Activated CD8-positive, alpha-beta memory T cell treated with anti-CD3 and anti-CD28 coated beads for 36 hours (primary cell): Measurements from ENCODE around the gene CYP26A1. TPM values are rescaled to one million over a fixed set of nuclear protein-coding genes. Genes with fewer than 3 reads are reported as not detected.

ENCODE experiments used
- CTCF ChIA-PET: fragments of 350-600 bp; sonication (Branson Sonifier 250); formaldehyde crosslinking; loops from one replicate; lab custom pipeline; 2021; ENCODE audit warnings: antibody characterized with exemption; lab: Charles Lee
- POLR2A ChIA-PET: fragments of 350-600 bp; sonication (Branson Sonifier 250); formaldehyde crosslinking; loops from one replicate; lab custom pipeline; 2021; ENCODE audit warnings: antibody characterized with exemption; lab: Charles Lee
- total RNA-seq, 2 experiments: library from RNA; stranded (reverse); gene quantifications; one replicate each; pipeline ENCODE4 v1.2.3, GENCODE V29; 2021

CYP26A1 gene
- total RNA-seq, 2 experiments from 2014 or later, result not detected

- ChIA-PET POLR2A (no interaction called here), CTCF (interaction anchor here (1.2 kb wide), 1 partner anchor 11 kb away, joined by 3 read pairs; no protein-coding TSS in a partner anchor)
Measured at GRCh38 chr10:93074597-93075368, 1.1 kb downstream of the CYP26A1 start.

GRCh38 chr10:93075369-93076221 is 1.9 kb downstream of the CYP26A1 start:
- ChIA-PET CTCF (interaction anchor here (1.2 kb wide), 1 partner anchor 11 kb away, joined by 3 read pairs; no protein-coding TSS in a partner anchor), POLR2A (no interaction called here)

- POLR2A ChIA-PET, result no interaction called here
- CTCF ChIA-PET, result interaction anchor here (1.4 kb wide), 1 partner anchor 39 kb away, joined by 5 read pairs; no protein-coding TSS in a partner anchor
Measured at GRCh38 chr10:93076871-93077270, 3.2 kb downstream of the CYP26A1 start.

- ChIA-PET CTCF (interaction anchor here (1.4 kb wide), 1 partner anchor 38 kb away, joined by 5 read pairs; no protein-coding TSS in a partner anchor), POLR2A (no interaction called here)
Measured at GRCh38 chr10:93077860-93078337, 4.2 kb downstream of the CYP26A1 start.

- POLR2A ChIA-PET, result no interaction called here
- CTCF ChIA-PET, result interaction anchor here (0.6 to 1.3 kb wide), 4 partner anchors 10 to 212 kb away, joined by 3 read pairs; no protein-coding TSS in a partner anchor
Measured at GRCh38 chr10:93079663-93080349, 6.1 kb downstream of the CYP26A1 start.

DNA sequence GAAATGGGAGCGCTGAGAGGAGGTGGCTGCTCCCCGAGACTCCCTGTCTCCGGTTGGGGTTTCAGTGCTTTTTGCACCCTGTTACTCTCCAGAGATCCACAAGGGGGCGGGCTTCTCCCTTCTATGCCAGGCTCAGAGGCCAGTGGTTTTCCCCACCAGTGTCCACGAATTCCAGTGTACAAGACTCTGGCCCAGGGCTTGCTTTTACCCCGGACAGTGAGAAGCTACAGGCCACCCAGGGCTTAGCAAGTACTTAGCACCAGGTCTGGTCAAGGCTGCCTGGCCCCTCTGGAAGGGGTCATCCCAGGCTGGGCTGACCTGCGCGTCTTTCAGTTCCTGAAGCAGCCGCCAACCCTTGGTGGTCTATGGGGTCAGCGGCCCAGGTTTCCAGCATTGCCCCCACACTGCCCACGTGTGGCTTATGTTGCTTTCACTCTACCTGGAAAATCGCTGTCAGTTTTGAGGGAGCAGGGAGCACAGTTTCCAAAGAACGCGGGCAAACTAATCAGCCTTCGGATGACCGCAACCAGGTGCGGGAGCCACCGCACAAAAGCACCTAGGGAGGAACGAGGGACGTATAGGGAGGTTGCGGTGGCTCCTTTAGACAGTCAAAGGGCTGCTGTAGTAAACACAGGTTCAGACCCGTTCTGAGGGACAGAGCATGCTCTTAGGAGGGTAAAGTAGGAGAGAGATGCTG is 6.8 kb downstream of the CYP26A1 start:
- CTCF ChIA-PET, result interaction anchor here (0.6 to 1.3 kb wide), 4 partner anchors 10 to 209 kb away, joined by 3 read pairs; no protein-coding TSS in a partner anchor
- POLR2A ChIA-PET, result no interaction called here

GRCh38 chr10:93081318-93081717 is 7.6 kb downstream of the CYP26A1 start:
- ChIA-PET POLR2A (no interaction called here), CTCF (interaction anchor here (0.6 kb wide), 1 partner anchor 273 kb away, joined by 3 read pairs; no protein-coding TSS in a partner anchor)

DNA sequence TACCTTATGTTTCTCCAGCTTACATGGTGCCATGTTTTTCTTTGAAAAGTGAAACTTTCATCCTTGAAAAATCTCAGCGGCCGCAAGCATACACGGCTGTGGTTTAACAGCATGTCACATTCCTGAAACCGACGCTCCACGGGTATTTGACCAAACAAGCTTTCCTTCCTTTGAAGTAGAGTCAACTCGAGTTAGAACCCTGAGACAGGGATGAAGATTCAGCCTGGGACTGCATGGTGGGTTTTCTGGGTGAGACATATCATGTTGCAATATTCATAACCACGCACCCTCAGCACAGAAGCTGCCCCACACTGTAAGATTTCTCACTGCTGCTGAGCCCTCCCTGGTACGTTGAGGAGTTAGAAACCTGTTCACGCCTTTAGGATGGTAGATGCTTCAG is 8.1 kb downstream of the CYP26A1 start:
- CTCF ChIA-PET, result no interaction called here
- POLR2A ChIA-PET, result no interaction called here

DNA sequence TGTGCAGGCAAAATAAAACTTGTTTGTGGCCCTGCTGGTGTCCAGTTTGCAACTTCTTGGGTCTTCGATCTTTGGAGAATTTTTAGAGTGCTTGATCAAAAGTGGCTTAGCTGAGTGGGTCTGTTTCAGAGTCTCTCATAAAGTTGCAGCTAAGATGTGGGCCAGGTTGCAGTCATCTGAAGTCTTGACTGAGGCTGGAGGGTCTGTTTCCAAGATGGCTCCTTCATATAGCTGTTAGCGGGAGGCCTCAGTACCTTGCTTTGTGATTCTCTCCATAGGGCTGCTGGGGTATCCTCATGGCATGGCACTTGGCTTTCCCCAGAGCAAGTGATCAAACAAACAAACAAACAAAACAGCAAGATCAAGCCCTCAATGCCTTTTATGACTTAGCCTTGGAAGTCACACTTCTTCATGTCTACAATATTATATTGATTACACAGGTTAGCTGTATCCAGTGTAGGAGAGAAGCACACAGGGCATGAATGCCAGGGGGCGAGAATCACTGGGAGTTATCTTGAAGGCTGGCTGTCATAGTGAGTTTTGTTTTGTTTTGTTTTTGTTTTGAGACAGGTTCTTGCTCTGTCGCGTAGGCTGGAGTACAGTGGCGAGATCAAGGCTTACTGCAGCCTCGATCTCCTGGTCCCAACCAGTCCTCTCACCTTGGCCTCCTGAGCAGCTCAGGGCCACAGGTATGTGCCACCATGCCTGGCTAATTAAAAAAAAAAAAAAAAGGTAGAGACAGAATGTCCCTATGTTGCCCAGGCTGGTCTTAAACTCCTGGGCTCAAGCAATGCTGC is 10.2 kb downstream of the CYP26A1 start:
- ChIA-PET CTCF (no interaction called here), POLR2A (no interaction called here)

DNA sequence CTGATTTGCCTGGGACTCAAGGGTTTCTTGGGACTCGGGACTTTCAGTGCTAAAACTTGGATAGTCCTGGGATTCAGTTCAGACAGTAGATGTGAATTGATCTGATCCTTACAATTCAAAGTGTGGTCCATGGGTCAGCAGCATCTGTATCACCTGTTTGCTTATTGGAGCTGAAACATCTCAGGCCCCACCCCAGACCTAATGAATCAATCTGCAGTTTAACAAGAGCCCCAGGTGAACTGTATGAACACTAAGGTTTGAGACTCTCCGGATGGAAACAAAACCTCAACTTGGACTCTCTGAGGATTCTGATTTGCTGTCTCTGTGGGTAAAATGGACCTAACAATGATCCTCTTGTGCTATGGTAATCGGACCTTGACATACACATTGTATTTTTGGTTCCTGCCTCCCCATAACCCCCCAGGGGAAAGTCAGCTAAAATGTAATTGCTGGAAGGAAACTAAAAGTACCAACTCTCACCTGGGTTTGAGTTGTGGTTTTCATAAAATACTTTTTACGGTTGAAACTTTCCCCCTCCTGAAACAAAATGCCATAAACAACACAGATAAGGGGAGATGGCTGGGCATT is 11.7 kb downstream of the CYP26A1 start:
- CTCF ChIA-PET, result no interaction called here
- POLR2A ChIA-PET, result no interaction called here

DNA sequence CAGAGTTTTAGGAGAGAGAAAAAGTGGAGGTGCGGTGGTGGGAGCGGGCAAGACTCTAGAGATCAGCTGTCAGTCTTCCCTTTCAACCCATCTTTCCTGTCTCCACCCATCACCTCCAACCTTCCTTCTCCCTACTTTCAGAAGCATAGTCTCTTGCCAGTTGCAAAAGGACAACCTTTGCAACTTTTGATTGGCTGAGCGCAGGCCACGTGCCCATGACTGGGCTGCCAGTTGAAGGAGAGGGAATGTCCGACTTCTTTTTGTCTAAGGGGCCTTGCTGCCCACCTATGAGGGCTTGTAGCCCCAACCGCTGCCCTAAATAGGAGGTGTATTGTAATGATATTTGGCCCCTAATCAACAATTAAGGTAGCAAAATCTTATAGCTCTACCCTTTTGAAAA is 12.6 kb downstream of the CYP26A1 start:
- ChIA-PET POLR2A (no interaction called here), CTCF (no interaction called here)

DNA sequence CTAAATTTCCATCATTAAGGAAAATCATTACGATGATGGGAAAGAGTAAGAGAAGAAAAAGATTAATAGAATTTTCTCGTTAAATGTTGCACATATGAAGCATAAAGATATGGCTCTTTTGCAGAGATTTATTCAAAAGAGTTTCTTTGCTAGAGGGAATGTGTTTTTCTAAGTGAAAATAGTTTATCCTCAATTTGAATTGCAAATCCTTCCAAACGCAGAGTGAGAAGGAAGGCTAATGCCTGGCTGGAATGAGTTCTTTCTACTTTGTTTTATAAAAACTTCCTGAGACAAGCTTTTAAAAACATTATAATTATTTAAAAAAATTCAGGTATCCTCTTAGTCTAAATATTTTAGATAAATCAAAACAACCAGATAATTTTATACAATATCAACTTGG is 14.2 kb downstream of the CYP26A1 start:
- ChIA-PET CTCF (no interaction called here), POLR2A (no interaction called here)

DNA sequence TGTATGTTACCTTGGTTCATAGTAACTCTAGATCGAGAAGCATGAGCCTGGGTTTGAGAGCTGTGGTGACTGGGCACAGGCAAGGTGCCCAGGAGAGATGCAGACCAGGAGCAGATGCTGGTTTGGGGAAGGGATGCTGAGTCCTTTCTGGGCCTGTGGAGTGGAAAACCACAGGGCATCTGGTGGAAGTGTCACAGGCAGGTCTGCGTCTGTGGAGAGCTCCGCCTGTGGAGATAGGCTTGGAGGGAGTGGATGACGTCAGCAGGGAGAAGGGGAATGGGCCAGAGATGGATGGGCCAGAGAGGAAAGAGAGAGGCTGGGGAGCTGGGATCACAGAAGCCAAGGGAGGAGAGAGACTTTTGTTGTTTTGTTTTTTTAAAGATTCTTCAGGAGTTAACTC is 14.8 kb downstream of the CYP26A1 start:
- CTCF ChIA-PET, result no interaction called here
- POLR2A ChIA-PET, result no interaction called here

DNA sequence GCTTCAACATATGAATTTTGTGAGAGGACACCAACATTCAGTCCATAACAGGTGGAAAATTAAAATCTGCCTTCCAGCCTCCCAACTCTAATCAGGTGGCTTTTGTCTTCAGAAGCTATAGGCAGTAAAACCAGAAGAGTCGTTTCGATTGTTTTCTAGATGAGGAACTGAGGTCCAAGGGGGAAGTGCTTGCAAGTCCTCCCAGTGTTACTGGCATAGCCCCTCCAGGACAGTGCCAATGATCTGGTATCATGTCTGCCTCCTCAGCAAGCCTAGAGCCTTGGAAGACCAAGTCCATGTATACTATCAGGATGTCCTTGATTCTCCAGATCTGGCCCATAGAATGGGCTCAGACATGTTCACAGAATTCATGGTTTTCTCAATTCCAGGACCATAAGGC is 16.9 kb downstream of the CYP26A1 start:
- CTCF ChIA-PET, result interaction anchor here (1.2 kb wide), 1 partner anchor 11 kb away, joined by 3 read pairs; no protein-coding TSS in a partner anchor
- POLR2A ChIA-PET, result no interaction called here

DNA sequence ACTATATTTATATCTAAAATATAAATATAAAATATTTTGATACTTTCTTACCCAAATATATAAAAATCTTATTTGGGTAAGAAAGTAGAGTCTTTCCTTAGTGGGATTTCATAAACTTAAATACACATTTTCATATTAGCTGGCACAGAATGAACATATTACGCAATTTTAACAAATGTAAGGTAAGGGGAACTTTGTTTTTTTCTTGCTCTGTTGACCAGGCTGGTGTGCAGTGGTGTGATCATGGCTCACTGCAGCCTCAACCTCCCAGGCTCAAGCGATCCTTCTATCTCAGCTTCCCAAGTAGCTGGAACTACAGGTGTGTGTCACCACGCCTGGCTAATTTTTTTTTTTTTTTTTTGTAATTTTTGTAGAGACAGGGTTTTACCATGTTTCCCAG is 18.3 kb downstream of the CYP26A1 start:
- ChIA-PET CTCF (no interaction called here), POLR2A (no interaction called here)

DNA sequence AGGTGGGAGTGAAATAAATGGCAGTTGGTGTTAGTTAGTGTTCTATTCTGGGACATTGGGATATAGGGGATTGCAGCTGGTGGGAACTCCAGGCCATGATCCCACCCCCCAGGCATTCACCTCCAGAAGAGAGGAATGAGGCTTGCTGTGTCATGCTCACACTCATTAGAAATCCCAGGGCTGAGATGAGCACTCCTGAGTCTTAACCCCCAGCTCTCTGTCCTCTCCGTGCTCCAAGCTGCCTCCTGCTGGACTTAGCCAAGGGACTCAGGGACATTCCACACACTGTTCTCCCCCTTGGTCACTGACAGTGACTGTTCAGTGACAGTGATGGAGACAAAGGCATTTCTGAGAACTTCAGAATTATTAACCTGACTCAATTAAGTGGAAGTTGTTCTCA is 21.5 kb downstream of the CYP26A1 start:
- CTCF ChIA-PET, result no interaction called here

GRCh38 chr10:93096901-93097300 is 23.2 kb downstream of the CYP26A1 start:
- CTCF ChIA-PET, result no interaction called here
- POLR2A ChIA-PET, result no interaction called here

More for the DNA sequence above, 21.5 kb downstream of the CYP26A1 start:
- POLR2A ChIA-PET, result no interaction called here

DNA sequence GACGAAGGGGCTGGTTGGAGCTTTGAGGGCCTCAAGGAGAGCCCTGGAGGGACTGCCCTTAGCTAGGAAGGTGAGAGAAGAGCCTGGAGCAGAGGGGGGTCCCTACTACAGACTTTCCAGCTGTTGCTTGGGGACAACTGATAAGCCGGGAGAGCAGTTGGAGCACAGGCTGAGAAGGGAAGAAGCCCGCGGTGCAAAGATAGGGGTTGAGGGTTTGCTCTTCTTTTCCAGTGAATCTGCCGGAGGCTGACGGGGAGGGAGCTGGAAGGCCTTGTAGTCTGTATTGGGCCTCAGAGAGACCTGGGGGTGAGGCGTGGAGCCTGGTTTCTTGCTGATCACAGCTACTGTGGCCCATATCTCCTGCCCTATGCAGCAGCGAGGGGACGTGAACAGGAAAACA is 23.7 kb downstream of the CYP26A1 start:
- ChIA-PET POLR2A (no interaction called here), CTCF (no interaction called here)
